PFSK-1 (cell line): ENCODE data around the gene CBR3.

Experiments
- FOXP2 ChIP-seq: optimal IDR thresholded peaks from 2 replicates; pipeline ENCODE3; 2011; ENCODE audit warnings: borderline replicate concordance, control low read depth, inconsistent platforms; ENCODE audit not compliant: insufficient read depth; ENCODE audit errors: extremely low read length, extremely low read depth
- POLR2AphosphoS5 ChIP-seq: IDR thresholded peaks from 2 replicates; pipeline ENCODE4 v1.6.1; 2012; ENCODE audit warnings: low read depth, mild to moderate bottlenecking, control low read depth, low read length, moderate library complexity
- REST ChIP-seq, 2 experiments: IDR thresholded peaks; 2 replicates each; pipeline versions ENCODE4 v1.6.1 to v1.8.0; 2011 to 2012; ENCODE audit warnings: low read depth in 2 of 2, low read length in 2 of 2, control low read depth in 1 of 2, inconsistent platforms in 1 of 2, mild to moderate bottlenecking in 1 of 2, moderate library complexity in 1 of 2; ENCODE audit not compliant: insufficient read depth in 1 of 2
- SIN3A ChIP-seq: IDR thresholded peaks from 2 replicates; pipeline ENCODE4 v1.6.1; 2012; ENCODE audit warnings: mild to moderate bottlenecking, low read length, moderate library complexity, borderline replicate concordance; ENCODE audit not compliant: insufficient read depth
- TAF1 ChIP-seq: IDR thresholded peaks from 2 replicates; pipeline ENCODE4 v1.6.1; 2012; ENCODE audit warnings: low read length, control low read depth, borderline replicate concordance; ENCODE audit not compliant: insufficient read depth

DNA sequence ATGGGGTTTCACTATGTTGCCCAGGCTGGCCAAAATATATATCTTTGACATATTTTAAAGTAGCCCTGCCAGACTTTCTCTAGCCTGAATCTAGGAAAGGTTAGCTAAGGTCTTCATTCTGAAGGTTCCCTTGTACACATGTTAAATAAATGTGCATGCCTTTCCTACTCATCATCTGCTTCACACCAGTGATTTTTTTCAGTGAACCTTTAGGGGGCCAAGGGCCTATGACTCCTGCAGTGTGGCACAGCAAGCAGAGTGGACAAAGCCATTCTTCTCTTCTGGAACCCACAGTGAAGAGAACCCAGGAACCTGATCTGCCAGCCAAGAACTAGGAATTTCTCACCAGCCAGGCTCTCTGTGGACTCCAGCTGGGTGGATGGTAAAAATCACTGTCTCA, 42.2 kb upstream of the CBR3 start:
- TF ChIP-seq TAF1 (no peak), POLR2AphosphoS5 (no peak), SIN3A (no peak), REST (IDR thresholded peaks at IDR 0.05; ENCODE audit: insufficient read depth in 1 of 2, low read depth in 2 of 2, low read length in 2 of 2) (no peak), FOXP2 (no peak)
